Placental epithelial cell (primary cell): ENCODE data around the gene NRIP2. TPM values are rescaled to one million over a fixed set of nuclear protein-coding genes. Genes with fewer than 3 reads are reported as not detected.

ENCODE experiments used
- total RNA-seq: library from RNA; depleted of rRNA; stranded (reverse); fragments of >200 nt; gene quantifications from 2 replicates; pipeline ENCODE4 v1.2.3, GENCODE V29; 2012

The NRIP2 gene, protein sequence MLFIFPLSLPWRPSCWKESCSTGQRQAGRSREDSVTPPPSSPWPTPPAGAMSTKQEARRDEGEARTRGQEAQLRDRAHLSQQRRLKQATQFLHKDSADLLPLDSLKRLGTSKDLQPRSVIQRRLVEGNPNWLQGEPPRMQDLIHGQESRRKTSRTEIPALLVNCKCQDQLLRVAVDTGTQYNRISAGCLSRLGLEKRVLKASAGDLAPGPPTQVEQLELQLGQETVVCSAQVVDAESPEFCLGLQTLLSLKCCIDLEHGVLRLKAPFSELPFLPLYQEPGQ
- not detected in 2 replicates for total RNA-seq

DNA sequence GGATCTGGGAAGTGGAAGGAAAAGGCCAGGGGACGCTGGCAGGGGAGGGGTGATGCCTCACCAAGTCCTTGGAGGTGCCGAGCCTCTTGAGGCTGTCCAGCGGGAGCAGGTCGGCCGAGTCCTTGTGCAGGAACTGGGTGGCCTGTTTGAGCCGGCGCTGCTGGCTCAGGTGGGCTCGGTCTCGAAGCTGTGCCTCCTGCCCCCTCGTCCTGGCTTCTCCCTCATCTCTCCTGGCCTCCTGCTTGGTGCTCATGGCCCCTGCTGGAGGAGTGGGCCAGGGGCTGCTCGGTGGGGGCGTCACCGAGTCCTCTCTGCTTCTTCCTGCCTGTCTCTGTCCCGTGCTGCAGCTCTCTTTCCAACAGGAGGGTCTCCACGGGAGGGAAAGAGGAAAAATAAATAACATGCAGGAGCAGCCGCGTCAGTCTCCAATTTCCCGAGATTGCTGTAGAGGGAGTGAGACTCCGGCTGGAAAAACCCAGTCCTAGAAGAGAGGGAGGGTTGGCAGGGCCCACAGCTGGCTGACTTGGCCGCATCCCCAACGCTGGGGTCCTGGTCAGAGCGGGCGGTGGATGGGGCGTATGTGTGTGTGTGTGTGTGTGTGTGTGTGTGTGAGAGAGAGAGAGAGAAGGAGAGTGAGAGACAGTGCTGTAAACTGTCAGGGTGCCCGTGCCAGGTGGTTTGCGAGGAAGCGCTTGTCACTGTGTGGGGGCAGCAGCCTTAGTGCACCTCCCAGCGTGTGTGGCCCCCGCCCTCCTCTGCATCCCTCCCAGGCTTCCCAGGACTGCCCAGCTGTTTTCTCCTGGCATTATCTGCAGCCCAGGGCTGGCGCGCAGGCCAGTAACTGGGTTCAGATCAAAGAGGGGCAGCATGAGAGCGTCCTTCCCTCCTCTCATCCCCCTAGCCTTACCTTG lies at the start of gene NRIP2:
Gene NRIP2, minus strand, starts transcription at position 455 of the 911 bp plus-strand sequence. Its CDS starts 52 bp downstream, at position 403.

DNA sequence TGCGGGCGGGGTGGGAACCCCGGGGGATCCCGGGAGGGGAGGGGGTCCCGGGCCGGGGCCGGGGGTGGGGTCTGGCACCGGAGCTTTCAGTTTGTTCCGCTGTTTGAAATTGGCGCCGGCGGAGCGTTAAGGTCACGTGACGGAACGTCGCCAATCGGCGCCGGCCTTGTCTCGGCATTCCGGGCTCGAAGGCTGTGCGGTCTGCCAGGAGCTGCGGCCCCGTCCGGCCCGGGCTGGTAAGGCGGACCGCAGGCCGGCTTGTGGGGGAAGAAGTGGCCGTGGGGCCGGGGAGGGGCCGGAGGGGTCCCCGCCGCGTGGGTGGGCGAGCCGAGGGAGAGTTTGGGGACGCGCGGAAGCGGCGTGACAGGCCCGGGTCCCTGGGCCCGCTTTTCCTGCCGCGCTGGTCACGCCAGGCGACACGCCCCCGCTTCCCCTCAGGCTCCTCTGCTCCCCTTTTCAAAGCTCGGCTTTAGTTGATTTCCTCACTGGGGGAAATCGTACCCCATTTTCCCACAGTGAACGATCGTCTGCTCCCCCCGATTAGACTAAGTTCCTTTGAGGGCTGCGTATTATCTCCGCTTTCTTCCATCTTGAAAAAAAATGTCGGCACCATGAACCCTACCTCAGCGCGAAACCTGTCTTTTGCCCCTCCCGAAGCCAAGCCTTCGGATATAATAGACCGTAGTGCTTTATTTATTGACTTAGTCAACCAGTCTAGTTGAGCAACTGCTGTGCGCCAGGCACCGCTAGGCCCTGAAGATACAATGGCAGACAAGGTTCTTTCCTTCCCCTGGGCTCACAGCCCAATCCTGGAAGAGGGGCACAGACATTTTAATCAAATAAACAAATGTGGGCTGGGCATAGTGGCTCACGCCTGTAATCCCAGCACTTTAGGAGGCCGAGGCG lies 42.5 kb upstream of the NRIP2 start, which contains the start of the genes FOXM1 and RHNO1:
Gene FOXM1, minus strand, starts transcription at position 128 of the 906 bp plus-strand sequence. CDS start 2,696 bp downstream, outside the sequence.
Gene RHNO1, plus strand, starts transcription at position 177 of the 906 bp plus-strand sequence. CDS start 8,144 bp downstream, outside the sequence.

DNA sequence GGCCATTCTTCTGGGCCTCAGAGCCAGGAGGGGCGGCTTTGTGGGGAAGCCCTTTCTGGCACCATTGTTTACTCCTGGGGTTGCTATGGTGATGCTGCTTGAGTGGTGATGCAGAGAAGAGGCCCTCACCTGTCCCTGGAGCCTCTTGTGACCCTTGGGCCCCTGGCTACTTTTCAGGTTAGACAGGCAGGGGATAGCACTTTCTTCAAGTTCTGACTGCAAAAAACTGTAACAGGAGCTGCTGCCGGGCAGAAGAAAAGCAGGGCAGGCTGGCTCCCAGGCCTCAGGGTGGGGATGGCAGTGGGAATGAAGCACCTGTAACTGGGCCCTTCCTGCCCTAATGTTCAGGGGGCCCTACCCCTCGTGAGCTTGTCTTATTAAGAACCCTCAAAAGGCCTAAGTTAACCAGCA lies 22.2 kb upstream of the NRIP2 start, which contains the start of gene TEX52:
Gene TEX52, minus strand, starts transcription at position 19 of the 411 bp plus-strand sequence. Its CDS starts 13 bp downstream, at position 6.

DNA sequence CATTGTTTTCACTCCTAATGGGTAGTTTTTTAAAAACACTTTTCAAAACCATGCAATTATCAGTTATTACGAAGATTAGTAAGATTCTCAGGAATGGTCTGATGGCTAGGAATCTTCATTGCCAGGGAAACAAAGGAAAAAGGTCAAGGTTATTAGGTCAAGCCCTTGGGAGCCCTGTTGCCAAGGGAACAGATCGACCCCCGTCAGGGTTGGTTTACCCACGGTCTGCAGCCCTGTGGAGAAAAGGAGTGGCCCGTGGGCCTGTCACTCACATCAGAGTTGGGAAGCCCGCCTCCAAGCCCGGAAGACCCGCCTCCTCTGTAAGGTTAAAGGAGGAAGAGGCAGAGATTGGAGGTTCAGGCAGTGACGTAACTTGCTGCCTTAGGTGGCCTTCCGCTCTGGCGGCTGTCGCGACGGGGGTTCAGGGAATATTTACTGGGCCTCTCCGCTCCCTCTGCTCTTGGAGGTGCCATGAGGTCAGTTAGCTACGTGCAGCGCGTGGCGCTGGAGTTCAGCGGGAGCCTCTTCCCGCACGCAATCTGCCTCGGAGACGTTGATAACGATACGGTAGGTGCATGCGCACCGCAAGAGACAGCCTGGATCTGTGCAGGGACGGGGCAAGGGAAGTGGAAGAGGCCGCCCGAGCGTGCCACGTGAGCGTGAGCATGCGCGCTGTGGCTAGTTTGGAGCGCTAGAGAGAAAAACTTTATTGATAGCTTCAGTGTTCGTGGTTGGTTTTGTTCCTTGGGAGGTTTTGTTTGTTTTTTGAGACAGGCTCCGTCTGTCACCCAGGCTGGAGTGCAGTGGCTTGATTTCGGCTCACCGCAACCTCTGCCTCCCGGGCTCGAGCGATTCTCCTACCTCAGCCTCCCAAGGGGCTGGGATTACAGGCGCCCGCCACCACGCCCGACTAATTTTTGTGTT lies 22.3 kb downstream of the NRIP2 start, which contains the start of gene ITFG2:
Gene ITFG2, plus strand, starts transcription at position 379 of the 924 bp plus-strand sequence. Its CDS starts 93 bp downstream, at position 472.

DNA sequence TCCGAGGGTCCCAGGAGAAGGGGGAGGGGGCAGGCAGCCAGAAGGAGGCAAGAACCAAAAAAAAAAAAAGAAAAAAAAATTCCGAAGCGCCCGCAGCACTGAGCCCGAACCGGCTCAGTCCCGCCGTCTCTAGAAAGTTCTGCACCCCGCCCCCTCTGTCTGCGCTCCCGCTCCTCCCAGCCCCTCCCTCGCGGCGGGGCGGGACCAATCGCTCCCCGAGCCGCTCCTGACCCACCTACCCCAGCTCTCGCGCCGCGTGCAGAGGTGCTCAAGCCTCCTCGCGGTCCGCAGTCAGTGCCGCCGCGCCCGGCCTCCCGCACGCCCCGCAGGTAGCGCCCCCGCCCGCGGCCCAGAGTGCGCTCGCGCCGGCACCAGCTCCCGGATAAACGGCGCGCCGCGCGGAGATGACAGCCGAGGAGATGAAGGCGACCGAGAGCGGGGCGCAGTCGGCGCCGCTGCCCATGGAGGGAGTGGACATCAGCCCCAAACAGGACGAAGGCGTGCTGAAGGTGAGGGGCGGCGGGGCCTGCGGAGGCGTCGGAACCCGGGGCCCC lies 40.0 kb downstream of the NRIP2 start, which contains the start of gene FKBP4:
Gene FKBP4, plus strand, starts transcription at position 235 of the 554 bp plus-strand sequence. Its CDS starts 170 bp downstream, at position 405.

Other genes with a start within 250 kb of the NRIP2 start
- 24.3 and 42.3 TPM in 2 replicates for gene FKBP4, start 40.1 kb downstream of the NRIP2 start, total RNA-seq
- 20.3 and 28.7 TPM in 2 replicates for gene ITFG2, start 22.4 kb downstream of the NRIP2 start, total RNA-seq
- gene TEX52, start 22.0 kb upstream of the NRIP2 start, total RNA-seq, result not detected in 2 replicates
- gene FOXM1, start 42.1 kb upstream of the NRIP2 start, total RNA-seq, result 3.5 and 8.9 TPM in 2 replicates
- 16.9 and 19.8 TPM in 2 replicates for gene RHNO1, start 42.2 kb upstream of the NRIP2 start, total RNA-seq
- 24.5 and 28.3 TPM in 2 replicates for gene TULP3, start 55.9 kb upstream of the NRIP2 start, total RNA-seq
- gene TEAD4, start 124.4 kb upstream of the NRIP2 start, total RNA-seq, result 4.7 and 16.2 TPM in 2 replicates
- 8.6 and 13.0 TPM in 2 replicates for gene TSPAN9, start 242.3 kb upstream of the NRIP2 start, total RNA-seq